ENCODE data around the gene FUT7.
A peak's percentile ranks its signal among the peaks of the same experiment; 100 is the strongest.
"Not testable (repeated sequence)": the region's sequence is repeated elsewhere in the genome, so short reads cannot be mapped to it uniquely, and the experiment has no call there.

FUT7 gene

GRCh38 chr9:137048655-137049543 is 17.0 kb upstream of the FUT7 start:
- DNase-seq = no peak

- DNase-seq = peak; percentile 38
Observed at GRCh38 chr9:137046088-137046787, 14.3 kb upstream of the FUT7 start, which contains the start of gene NPDC1. NPDC1 (minus strand) TSS chr9:137046177; CDS start chr9:137045989, 188 bp downstream.

GRCh38 chr9:137045294-137046087 is 13.6 kb upstream of the FUT7 start:
- DNase-seq = no peak

DNA sequence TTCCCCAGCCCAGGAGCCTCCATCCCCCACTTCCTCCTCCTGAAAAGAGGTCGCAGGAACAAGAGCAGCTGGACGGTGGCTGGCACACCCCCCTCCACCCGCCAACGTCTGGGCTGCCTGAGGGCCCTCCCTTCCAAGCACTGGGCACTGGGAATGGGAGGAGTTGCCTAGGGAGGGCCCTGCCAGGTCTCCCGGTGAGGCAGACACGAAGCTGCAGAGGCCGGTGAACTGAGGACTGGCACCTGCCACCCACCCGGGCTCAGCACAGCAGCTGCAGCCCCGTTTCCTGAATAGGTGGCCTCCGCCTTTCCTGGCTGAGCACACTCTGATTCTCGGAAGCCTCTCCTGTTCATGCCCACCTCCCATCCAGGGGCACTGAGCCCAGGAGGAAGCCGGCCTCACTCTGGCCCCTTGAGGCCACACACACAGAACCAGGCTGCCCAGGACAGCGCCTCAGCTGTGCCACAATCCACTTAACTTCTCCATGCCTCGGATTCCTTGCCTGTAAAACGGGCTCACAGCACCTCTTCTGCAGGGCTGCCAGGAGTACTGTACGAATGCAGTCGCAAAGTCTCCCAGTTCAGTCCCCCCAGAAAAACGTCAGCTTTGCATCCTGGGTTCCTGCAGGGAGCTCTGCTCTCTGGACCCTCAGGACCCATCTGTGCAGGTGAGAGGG is 12.8 kb upstream of the FUT7 start:
- DNase-seq = no peak

GRCh38 chr9:137044037-137044436 is 12.1 kb upstream of the FUT7 start:
- no peak for DNase-seq

DNA sequence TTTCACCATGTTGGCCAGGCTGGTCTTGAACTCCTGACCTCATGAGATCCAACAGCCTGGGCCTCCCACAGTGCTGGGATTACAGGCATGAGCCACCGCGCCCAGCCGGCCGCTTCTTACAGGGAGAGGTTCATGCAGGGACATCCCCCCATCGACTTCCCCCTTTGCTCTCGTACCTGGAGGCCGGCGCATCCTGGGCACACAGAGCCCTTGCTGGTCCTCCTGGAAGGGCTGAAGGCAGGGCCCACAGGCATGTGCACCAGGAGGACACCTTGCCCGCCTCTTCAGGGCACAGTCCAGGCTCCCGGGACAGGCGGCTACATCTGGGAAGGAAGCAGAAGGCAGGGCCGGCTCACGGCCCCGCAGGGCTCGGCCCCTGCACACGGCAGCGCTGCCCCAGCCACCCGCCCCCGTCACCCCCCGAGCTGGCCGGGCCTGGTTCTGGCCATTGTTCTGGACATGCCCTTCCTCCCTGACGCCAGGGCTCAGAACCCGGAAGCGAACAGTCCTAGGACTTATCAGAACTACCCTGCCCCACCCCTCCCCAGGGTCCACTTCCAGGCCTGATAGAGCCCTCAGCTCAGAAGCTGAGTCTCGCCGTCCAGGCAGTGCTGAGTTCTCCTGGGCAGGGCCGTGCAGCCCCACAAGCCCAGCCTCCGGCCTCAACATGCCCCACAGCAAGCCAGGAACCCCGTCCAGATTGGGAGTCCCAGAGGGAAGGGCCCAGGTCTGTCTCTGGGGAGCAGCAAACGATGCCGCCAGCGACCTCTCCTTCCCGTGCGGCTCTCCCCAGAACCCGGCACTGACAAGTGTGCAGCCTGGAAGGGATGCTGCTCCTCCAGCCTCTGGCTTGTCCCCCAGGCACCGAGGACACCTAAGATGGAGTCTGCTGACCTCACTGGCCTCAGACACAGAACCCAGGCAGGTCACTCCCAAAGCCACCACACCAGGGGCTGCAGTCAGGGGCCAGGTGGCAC is 11.2 kb upstream of the FUT7 start:
- DNase-seq = no peak

GRCh38 chr9:137041124-137041523 is 9.2 kb upstream of the FUT7 start:
- no peak for DNase-seq

DNA sequence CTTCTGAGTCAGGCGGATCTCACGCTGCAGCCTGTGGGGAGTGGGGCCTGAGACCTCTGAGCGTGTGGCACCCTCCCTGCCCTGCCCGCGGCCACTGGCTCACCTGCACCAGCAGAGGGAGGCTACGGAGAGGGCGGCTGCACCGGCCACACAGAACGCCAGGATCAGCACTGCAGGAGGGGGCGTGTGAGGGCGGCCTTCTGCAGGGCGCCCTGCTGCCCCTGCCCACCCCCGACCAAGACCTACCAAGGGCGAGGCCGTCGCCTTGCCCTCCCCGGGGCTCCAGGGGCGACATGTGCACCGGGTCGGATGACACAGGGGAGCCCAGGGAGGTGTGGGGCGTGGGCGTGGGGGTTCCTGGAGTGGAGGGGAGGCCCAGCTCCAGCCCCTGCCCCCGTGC is 8.7 kb upstream of the FUT7 start:
- no peak for DNase-seq

DNA sequence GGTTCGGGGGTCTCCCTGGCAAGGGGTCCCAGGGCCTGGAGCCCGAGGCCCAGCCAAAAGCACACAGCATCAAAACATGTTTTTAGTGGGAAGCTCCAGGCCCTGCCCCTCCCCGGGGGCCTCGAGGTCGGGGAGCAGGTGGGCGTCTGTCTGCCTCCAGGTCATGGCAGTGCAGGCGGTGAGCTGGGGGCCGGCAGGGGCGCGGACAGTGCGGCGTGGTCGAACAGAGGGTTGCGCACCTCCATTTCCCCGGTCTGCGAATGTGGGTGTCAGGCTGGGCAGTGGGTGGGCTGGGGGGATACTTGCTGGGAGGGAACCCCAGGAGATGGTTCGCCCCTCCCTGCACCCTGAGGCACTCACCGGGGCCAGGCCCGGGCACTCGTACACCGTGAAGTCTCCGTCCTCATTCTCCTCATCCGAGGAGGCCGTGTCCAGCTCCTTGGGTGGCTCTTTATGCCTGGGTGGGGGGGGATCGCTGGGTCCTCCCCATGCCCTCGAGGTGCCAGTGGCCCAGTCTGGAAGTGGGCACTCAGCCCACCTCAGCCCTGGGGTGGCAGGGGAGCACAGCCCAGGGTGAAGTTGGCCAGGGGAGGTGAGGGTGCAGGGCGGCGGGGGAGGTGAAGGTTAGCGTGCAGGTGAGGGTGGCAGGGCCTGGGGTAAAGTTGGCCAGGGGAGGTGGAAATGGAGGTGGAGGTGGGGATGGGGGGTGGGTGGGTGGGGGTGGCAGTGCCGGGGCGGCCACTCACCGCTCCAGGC is 7.9 kb upstream of the FUT7 start:
- DNase-seq = no peak

- no peak for DNase-seq
Observed at GRCh38 chr9:137038916-137039315, 7.0 kb upstream of the FUT7 start.

DNA sequence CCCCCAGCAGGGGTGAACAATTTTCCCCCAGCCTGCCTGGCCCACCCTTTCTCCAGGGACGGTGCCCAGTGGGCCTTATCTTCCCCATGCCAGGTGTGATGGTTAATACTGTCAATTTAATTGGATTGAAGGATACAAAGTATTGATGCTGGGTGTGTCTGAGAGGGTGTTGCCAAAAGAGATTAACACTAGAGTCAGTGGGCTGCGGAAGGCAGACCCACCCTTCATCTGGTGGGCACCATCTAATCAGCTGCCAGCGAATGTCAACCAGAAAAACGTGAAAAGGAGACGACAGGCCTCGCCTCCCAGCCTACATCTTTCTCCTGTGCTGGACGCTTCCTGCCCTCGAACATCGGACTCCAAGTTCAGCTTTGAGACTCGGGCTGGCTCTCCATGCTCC is 5.6 kb upstream of the FUT7 start:
- DNase-seq = no peak

- DNase-seq = no peak
Observed at GRCh38 chr9:137037035-137037434, 5.1 kb upstream of the FUT7 start.

DNA sequence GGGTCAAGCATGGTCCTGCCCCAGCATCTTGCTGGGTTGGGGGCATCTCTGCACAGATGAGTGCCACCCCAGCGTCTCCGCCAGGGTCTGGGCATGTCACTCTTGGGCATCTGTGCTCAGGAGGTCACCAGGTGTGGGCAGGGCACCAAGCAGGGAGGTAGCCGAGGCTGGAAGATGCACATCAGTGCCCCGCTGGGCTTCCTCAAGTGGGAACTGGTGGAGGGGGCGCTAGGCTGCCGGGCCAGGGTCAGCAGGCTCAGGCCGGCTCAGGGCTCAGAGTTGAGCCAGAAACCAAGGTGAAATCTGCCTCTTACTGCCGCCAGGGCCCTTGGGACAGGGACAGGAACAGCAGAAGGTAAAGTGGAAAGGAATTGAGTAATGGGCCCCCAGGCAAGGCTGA is 4.0 kb upstream of the FUT7 start:
- DNase-seq = no peak

DNA sequence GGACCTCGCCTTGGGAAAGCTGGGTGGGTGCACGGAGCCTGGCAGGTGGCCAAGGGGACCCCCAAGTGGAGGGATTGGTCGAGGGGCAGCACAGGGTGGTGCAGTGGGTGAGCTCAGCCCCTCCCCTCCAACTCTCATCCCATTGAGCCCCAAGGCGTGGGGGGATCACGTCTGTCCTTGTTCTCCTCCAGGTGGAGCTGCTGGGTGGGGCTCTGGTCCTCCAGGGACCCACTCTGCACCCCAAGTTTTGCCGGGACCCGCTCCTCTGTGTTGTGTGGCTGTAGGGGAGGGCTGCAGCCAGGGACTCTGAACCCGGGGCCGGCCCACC is 3.6 kb upstream of the FUT7 start:
- no peak for DNase-seq

- peak; percentile 68 for DNase-seq
Observed at GRCh38 chr9:137034709-137035506, 3.0 kb upstream of the FUT7 start.

DNA sequence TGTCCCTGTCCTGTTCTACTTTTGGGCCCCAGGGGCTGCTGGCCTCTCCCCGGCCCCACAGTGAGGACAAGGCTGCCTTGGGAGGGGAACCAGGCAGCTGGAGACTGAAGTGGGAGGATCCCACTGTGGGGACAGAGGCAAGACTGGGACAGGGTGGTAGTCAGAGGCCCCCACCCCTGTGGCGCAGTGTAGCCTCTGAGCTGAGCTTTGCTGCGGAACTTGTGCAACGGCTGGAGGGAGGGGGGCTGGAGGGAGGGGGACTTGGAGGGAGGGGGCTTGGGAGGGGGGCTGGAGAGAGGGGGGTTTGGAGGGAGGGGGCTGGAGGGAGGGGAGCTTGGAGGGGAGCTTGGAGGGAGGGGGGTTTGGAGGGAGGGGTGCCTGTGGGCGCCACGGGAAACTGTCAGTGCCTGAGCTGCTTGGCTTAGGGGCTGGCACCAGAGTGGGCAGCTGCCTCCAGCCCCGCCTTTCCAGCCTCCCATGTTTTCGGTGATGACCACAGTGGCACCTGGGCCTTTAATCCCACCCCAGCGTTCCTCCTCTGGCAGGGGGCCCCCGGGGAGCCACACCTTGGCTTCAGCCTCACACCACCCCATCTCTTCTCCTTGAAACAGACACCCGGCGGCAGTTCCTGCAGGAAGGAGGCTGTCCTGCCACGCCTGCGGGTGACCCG is 2.3 kb upstream of the FUT7 start:
- no peak for DNase-seq

DNA sequence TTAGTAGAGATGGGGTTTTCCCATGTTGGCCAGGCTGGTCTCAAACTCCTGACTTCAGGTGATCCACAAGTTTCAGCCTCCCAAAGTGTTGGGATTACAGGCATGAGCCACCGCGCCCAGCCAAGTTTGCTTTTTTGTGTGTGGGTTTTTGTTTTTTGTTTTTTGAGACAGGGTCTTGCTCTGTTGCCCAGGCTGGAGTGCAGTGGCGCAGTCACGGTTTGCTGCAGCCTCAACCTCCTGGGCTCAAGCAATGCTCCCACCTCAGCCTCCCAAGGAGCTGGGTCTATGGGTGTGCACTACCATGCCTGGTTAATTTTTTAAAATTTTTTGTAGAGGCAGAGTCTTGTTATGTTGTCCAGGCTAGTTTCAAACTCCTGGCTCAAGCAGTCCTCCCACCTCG is 1.6 kb upstream of the FUT7 start:
- not testable (repeated sequence) for DNase-seq

DNA sequence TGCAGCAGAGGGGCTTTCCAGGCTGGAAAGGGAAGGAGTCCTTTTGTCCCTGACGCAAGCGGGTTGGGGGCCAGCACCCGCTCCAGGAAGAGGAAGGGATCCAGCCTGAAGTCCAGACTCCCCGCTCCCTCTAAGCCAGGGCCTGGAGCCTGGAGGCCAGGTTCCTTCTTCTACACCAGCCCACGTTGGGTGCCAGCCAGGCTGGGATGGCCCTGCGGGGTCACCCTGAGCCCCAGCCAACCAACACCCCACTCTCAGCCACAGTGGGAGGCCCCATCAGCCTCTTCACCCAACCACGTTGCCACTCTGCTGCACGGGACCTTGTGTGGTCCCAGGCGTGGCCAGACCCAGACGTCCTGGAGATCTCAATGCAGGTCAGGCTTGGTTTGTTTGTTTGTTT is 970 bp upstream of the FUT7 start:
- DNase-seq = no peak

Measured in NCI-H1694 (cell line).